K562 (cell line): ENCODE results near the gene SKIC2. TPM values are rescaled to one million over a fixed set of nuclear protein-coding genes. Genes with fewer than 3 reads are reported as not detected.

ENCODE experiments used
- ATAC-seq: fragments of 200-7000 bp; cut with Tn5 transposase; 3 replicates; pipeline ENCODE4 v1.9.1; 2020; ENCODE audit warnings: moderate library complexity
- BruUV-seq: library from RNA; stranded (reverse); fragments of 400-500 nt; replicated peaks from 2 replicates; lab custom pipeline; 2021; lab: Mats Ljungman, UMichigan
- CTCF ChIA-PET: fragments of 300-600 bp; formaldehyde crosslinking; extraction: SDS; loops from one replicate; lab custom pipeline; 2021; ENCODE audit warnings: low intra/inter-chr PET ratio; lab: Yijun Ruan, JAX
- POLR2A ChIA-PET: fragments of 300-600, 350-650 bp; sonication (Branson Sonifier 250); formaldehyde crosslinking; extraction: SDS; loops from one replicate; lab custom pipeline; 2021; ENCODE audit warnings: antibody characterized with exemption, inconsistent platforms; lab: Yijun Ruan, JAX
- DNase-seq, 4 experiments: peaks; one replicate each; pipeline versions ENCODE4 v3.0.0 to v3.0.0-alpha.2; 2011 to 2018; ENCODE audit warnings: low spot score in 3 of 4, mixed read lengths in 3 of 4; ENCODE audit errors: extremely low read depth in 1 of 4
- FAIRE-seq: peaks from 2 replicates; lab custom pipeline; 2011; peaks lifted over from hg19 to GRCh38; lab: Jason Lieb, UNC
- H2AFZ ChIP-seq: 2 replicates; pipeline ENCODE4 v1.6.0; 2011; ENCODE audit warnings: low read depth, low read length, control low read depth, inconsistent platforms
- H3K27ac ChIP-seq: fragments of 200-600 bp; 3 replicates; pipeline ENCODE4 v1.8.0; 2011; ENCODE audit warnings: low read depth, mild to moderate bottlenecking, control low read depth, inconsistent platforms, low read length, moderate library complexity, mixed read lengths; ENCODE audit errors: extremely low read depth
- H3K27me3 ChIP-seq, 2 experiments: fragments of 300-600 bp in 1 of 2; 2 replicates in 1 of 2; 3 replicates in 1 of 2; pipeline versions ENCODE4 v1.6.0 to v1.8.0; 2011; ENCODE audit warnings: inconsistent platforms in 2 of 2, low read length in 2 of 2, mild to moderate bottlenecking in 1 of 2, mixed read lengths in 1 of 2, moderate library complexity in 1 of 2; ENCODE audit not compliant: control insufficient read depth in 2 of 2, insufficient read depth in 2 of 2
- H3K36me3 ChIP-seq: fragments of 300-600 bp; 3 replicates; pipeline ENCODE4 v1.8.0; 2011; ENCODE audit warnings: mild to moderate bottlenecking, low read length, inconsistent platforms; ENCODE audit not compliant: control insufficient read depth, insufficient read depth
- H3K4me1 ChIP-seq, 2 experiments: fragments of 200-600 bp in 1 of 2; replicated peaks in 1 of 2; 2 replicates in 1 of 2; 3 replicates in 1 of 2; pipeline versions ENCODE4 v1.5.1 to v1.8.0; 2011; ENCODE audit warnings: inconsistent platforms in 2 of 2, low read length in 2 of 2, mild to moderate bottlenecking in 1 of 2, mixed read lengths in 1 of 2, moderate library complexity in 1 of 2; ENCODE audit not compliant: control insufficient read depth in 2 of 2, insufficient read depth in 2 of 2
- H3K4me2 ChIP-seq: 2 replicates; pipeline ENCODE4 v1.6.1; 2011; ENCODE audit warnings: low read length, control low read depth, inconsistent platforms, mixed read lengths; ENCODE audit not compliant: insufficient read depth
- H3K4me3 ChIP-seq: fragments of 200-600 bp; sonication (generic), shearing (Covaris generic); 2 replicates; pipeline ENCODE4 v1.5.1; 2016; ENCODE audit warnings: control low read depth, inconsistent platforms
- H3K79me2 ChIP-seq: fragments of 200-600 bp; 3 replicates; pipeline ENCODE4 v1.8.0; 2011; ENCODE audit warnings: low read length, inconsistent platforms; ENCODE audit not compliant: control insufficient read depth, insufficient read depth
- H3K9ac ChIP-seq, 2 experiments: 2 replicates each; pipeline versions ENCODE4 v1.6.0 to v1.6.1; 2011; ENCODE audit warnings: low read depth in 2 of 2, low read length in 2 of 2, control low read depth in 1 of 2, inconsistent platforms in 1 of 2, mild to moderate bottlenecking in 1 of 2, mixed read lengths in 1 of 2; ENCODE audit not compliant: insufficient read depth in 1 of 2
- H3K9me1 ChIP-seq: one replicate; pipeline ENCODE4 v1.6.0; 2011; ENCODE audit warnings: inconsistent platforms, mild to moderate bottlenecking, low read length, moderate library complexity; ENCODE audit not compliant: control insufficient read depth, insufficient read depth
- H3K9me3 ChIP-seq: replicated peaks from 2 replicates; pipeline ENCODE4 v1.5.1; 2011; ENCODE audit warnings: low read depth, low read length, inconsistent platforms; ENCODE audit not compliant: control insufficient read depth, insufficient read depth
- H4K20me1 ChIP-seq: replicated peaks from 2 replicates; pipeline ENCODE4 v1.6.1; 2011; ENCODE audit warnings: low read length, inconsistent platforms, mixed read lengths; ENCODE audit not compliant: control insufficient read depth, insufficient read depth
- ADNP ChIP-seq: fragments of 200-800 bp; sonication (Bioruptor generic); IDR thresholded peaks from 2 replicates; pipeline ENCODE4 v1.6.1; 2016; ENCODE audit warnings: missing genetic modification characterization, missing compliant biosample characterization
- BHLHE40 ChIP-seq: IDR thresholded peaks from 2 replicates; pipeline ENCODE4 v1.6.1; 2011; ENCODE audit warnings: low read length, improper control_type of control experiment
- KDM1A ChIP-seq, 2 experiments: fragments of 450-650 bp; IDR thresholded peaks; 2 replicates each; pipeline ENCODE4 v1.6.1; 2016; ENCODE audit warnings: mild to moderate bottlenecking in 2 of 2
- NEUROD1 ChIP-seq: fragments of 150-350 bp; IDR thresholded peaks from 2 replicates; pipeline ENCODE4 v1.6.1; 2014; ENCODE audit warnings: borderline replicate concordance, low read length, low read depth; ENCODE audit not compliant: partially characterized antibody
- SRSF1 ChIP-seq: fragments of 200-400 bp; formaldehyde crosslinking; IDR thresholded peaks from 2 replicates; pipeline ENCODE4 v1.6.1; 2017; ENCODE audit warnings: mild to moderate bottlenecking, low read depth, low read length, moderate library complexity
- TFAP4 ChIP-seq: sonication (generic); formaldehyde crosslinking; IDR thresholded peaks from 2 replicates; pipeline ENCODE4 v1.8.0; 2022; ENCODE audit warnings: missing genetic modification reagents, mild to moderate bottlenecking, moderate library complexity, borderline replicate concordance
- ZNF121 ChIP-seq: sonication (generic); formaldehyde crosslinking; conservative IDR thresholded peaks from 2 replicates; pipeline ENCODE4 v1.8.0; 2022; ENCODE audit warnings: missing genetic modification reagents
- ZNF311 ChIP-seq: fragments of 250-450 bp; sonication (Bioruptor Pico); IDR thresholded peaks from 2 replicates; pipeline ENCODE4 v1.4.0; 2020; ENCODE audit warnings: mild to moderate bottlenecking, moderate library complexity
- ZSCAN29 ChIP-seq: fragments of 450-650 bp; IDR thresholded peaks from 2 replicates; pipeline ENCODE4 v1.6.1; 2017
- ZSCAN32 ChIP-seq: fragments of 450-650 bp; formaldehyde crosslinking; IDR thresholded peaks from 2 replicates; pipeline ENCODE4 v1.4.0; 2020; ENCODE audit warnings: mild to moderate bottlenecking, moderate library complexity
- WGBS: fragments of 100-300 bp; shearing (Covaris generic); methylation state at CpG from one replicate; pipeline ENCODE4 v1.1.6; 2016; ENCODE audit warnings: low coverage, mixed read lengths; ENCODE audit not compliant: insufficient coverage; ENCODE audit errors: missing lambda C conversion rate; 5-methylcytosine and 5-hydroxymethylcytosine counted together
- in situ Hi-C: fragments of 300-500 bp; cut with MboI; formaldehyde crosslinking; loops from 4 replicates; pipeline ENCODE4 v1.15.0; 2018; ENCODE audit warnings: inconsistent platforms, mixed read lengths
- intact Hi-C: fragments of 100-400 bp; cut with micrococcal nuclease; formaldehyde crosslinking; loops from 2 replicates; pipeline ENCODE4 v1.14.2; 2022
- polyA plus RNA-seq, 8 experiments: library from polyadenylated mRNA; depleted of rRNA in 4 of 8; stranded (reverse) in 5 of 8; unstranded in 3 of 8; fragments of >200 nt; fragmentation: Nextera tagmentation in 2 of 8; fragmentation: Illumina TruSeq in 1 of 8; extraction: Ambion mirVana in 2 of 8; extraction: Trizol in 1 of 8; gene quantifications; 2 replicates each; pipeline versions ENCODE4 v1.2.1 to v1.2.3, GENCODE V29; 2011 to 2014; ENCODE audit warnings: inconsistent platforms in 1 of 8, missing spikeins in 1 of 8
- total RNA-seq, 7 experiments: library from RNA; depleted of rRNA in 6 of 7; stranded (reverse); fragments of >200 nt in 6 of 7; fragmentation: Illumina TruSeq in 2 of 7; extraction: Trizol in 2 of 7; gene quantifications; 2 replicates each; pipeline versions ENCODE4 v1.2.1 to v1.2.3, GENCODE V29; 2011 to 2021; ENCODE audit warnings: low replicate concordance in 1 of 7

Gene SKIC2
- total and polyA plus RNA-seq, 9 of the 15 experiments (the other 6 are each of a cell fraction or from before 2014, with no cell fraction given) = 3.3 to 94.6 (median 38.8) TPM

GRCh38 chr6:31918069-31918720 lies 40.8 kb upstream of the SKIC2 start:
- Histone ChIP-seq H3K27ac (no peak overlapping the region), H3K9me1 (no peaks in the 10 kb centered on the region), H3K27me3 (no peaks in the 10 kb centered on the region), H3K4me2 (no peak overlapping the region), H2AFZ (no peak overlapping the region), H3K9me3 (no peaks in the 10 kb centered on the region), H3K4me1 (peaks cover 0 to 3% of the 10 kb centered on the region in 2 experiments; a peak in 1 of 5 replicates), H3K4me3 (no peak overlapping the region), H3K36me3 (no peaks in the 10 kb centered on the region), H3K9ac (no peak overlapping the region), H3K79me2 (no peaks in the 10 kb centered on the region), H4K20me1 (no peaks in the 10 kb centered on the region)
- FAIRE-seq (no peak), DNase-seq (no peak), ATAC-seq (no peak)
- POLR2A ChIA-PET = interaction anchor here (0.5 to 1.6 kb wide), 10 partner anchors 9 to 377 kb away, joined by 3 to 7 read pairs (median 4); partner anchors contain the start of genes DDX39B and ZBTB12
- TF ChIP-seq NEUROD1 (no peak), ADNP (tag) (no peak), SRSF1 (no peak), ZSCAN32 (CRISPR knock-in tag) (no peak), ZNF311 (no peak), KDM1A (IDR thresholded peaks at IDR 0.05) (0 out of 4 replicates have a peak, but pooled peaks of 1 of the 2 experiments have one; percentile 19), ZNF121 (peak; percentile 69; the same call in 1 of the 2 replicates), BHLHE40 (peak; percentile 19; the same call in 1 of the 2 replicates), TFAP4 (CRISPR knock-in tag) (no peak), ZSCAN29 (no peak)
- WGBS = 51% methylated on average over 6 of the region's 8 CpGs
- BruUV-seq = no TSS peak
- in situ Hi-C loops (no loop called here), intact Hi-C loops (loop anchor here (5.0 kb wide), 1 partner anchor 39 kb away; the partner anchor contains the start of genes NELFE and SKIC2)
- CTCF ChIA-PET = no interaction called here
